ENCODE measurements around the gene ANO9. TPM values are rescaled to one million over a fixed set of nuclear protein-coding genes. Genes with fewer than 3 reads are reported as not detected.

ANO9 gene
- total and polyA plus RNA-seq, 8 donors = 5.7 to 208 (median 31.6) TPM

GRCh38 chr11:489610-490185, 47.9 kb upstream of the ANO9 start:
- Histone ChIP-seq H3K36me3 (peaks cover 13 to 74% (median 61%) of the 10 kb centered on the region in 4 donors), H3K27ac (no peak overlapping the region), H3K9me3 (no peaks in the 10 kb centered on the region), H3K4me3 (no peak overlapping the region), H3K27me3 (no peaks in the 10 kb centered on the region), H3K4me1 (no peaks in the 10 kb centered on the region)
- TF ChIP-seq POLR2A (IDR thresholded peaks at IDR 0.05) = no peak
- TF ChIP-seq POLR2AphosphoS5 (IDR thresholded peaks at IDR 0.05) = no peak
- TF ChIP-seq, protein P1, sequence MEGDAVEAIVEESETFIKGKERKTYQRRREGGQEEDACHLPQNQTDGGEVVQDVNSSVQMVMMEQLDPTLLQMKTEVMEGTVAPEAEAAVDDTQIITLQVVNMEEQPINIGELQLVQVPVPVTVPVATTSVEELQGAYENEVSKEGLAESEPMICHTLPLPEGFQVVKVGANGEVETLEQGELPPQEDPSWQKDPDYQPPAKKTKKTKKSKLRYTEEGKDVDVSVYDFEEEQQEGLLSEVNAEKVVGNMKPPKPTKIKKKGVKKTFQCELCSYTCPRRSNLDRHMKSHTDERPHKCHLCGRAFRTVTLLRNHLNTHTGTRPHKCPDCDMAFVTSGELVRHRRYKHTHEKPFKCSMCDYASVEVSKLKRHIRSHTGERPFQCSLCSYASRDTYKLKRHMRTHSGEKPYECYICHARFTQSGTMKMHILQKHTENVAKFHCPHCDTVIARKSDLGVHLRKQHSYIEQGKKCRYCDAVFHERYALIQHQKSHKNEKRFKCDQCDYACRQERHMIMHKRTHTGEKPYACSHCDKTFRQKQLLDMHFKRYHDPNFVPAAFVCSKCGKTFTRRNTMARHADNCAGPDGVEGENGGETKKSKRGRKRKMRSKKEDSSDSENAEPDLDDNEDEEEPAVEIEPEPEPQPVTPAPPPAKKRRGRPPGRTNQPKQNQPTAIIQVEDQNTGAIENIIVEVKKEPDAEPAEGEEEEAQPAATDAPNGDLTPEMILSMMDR (IDR thresholded peaks at IDR 0.05) = no peak
- TF ChIP-seq EP300 (IDR thresholded peaks at IDR 0.05) = no peak
- intact Hi-C loops (cut with DNase I; ENCODE audit: low total_unique reads) = no loop called here
- DNase-seq = no peak
- 94 to 96% (median 94%) methylated on average over 10 to 37 of the region's 37 CpGs for WGBS, 5 donors

GRCh38 chr11:488992-489391, 47.2 kb upstream of the ANO9 start:
- DNase-seq = no peak
- no peaks in the 10 kb centered on the region for H3K4me1 ChIP-seq
- H3K9me3 ChIP-seq = no peaks in the 10 kb centered on the region
- no peaks in the 10 kb centered on the region for H3K27me3 ChIP-seq
- no peak for TF ChIP-seq EP300 (IDR thresholded peaks at IDR 0.05)
- TF ChIP-seq POLR2A (IDR thresholded peaks at IDR 0.05) = no peak
- no peak for TF ChIP-seq POLR2AphosphoS5 (IDR thresholded peaks at IDR 0.05)
- TF ChIP-seq, protein P1 (IDR thresholded peaks at IDR 0.05) = no peak
- peaks cover 6 to 67% (median 54%) of the 10 kb centered on the region in 4 donors for H3K36me3 ChIP-seq
- H3K4me3 ChIP-seq = no peak overlapping the region
- intact Hi-C loops (cut with DNase I; ENCODE audit: low total_unique reads) = no loop called here
- WGBS, 5 donors = 88 to 92% (median 90%) methylated on average over 18 to 19 of the region's 19 CpGs
- H3K27ac ChIP-seq = no peak overlapping the region

GRCh38 chr11:488579-488978, 46.8 kb upstream of the ANO9 start:
- Histone ChIP-seq H3K27me3 (no peaks in the 10 kb centered on the region), H3K27ac (no peak overlapping the region), H3K36me3 (peaks cover 2 to 63% (median 49%) of the 10 kb centered on the region in 4 donors), H3K9me3 (no peaks in the 10 kb centered on the region), H3K4me1 (no peaks in the 10 kb centered on the region), H3K4me3 (no peak overlapping the region)
- intact Hi-C loops (cut with DNase I; ENCODE audit: low total_unique reads) = no loop called here
- no peak for DNase-seq
- TF ChIP-seq EP300 (IDR thresholded peaks at IDR 0.05) (no peak), POLR2AphosphoS5 (IDR thresholded peaks at IDR 0.05) (no peak), POLR2A (IDR thresholded peaks at IDR 0.05) (no peak)
- TF ChIP-seq, protein P1 (IDR thresholded peaks at IDR 0.05) = no peak
- WGBS, 5 donors = 90 to 96% (median 93%) methylated on average over 7 to 19 of the region's 19 CpGs

GRCh38 chr11:488062-488461, 46.3 kb upstream of the ANO9 start:
- Histone ChIP-seq H3K27ac (no peak overlapping the region), H3K9me3 (no peaks in the 10 kb centered on the region), H3K27me3 (no peaks in the 10 kb centered on the region), H3K4me3 (no peak overlapping the region), H3K4me1 (no peaks in the 10 kb centered on the region), H3K36me3 (peaks cover 0 to 58% (median 44%) of the 10 kb centered on the region in 4 donors)
- WGBS, 5 donors = 62 to 91% (median 70%) methylated on average over 7 to 25 of the region's 25 CpGs
- intact Hi-C loops (cut with DNase I; ENCODE audit: low total_unique reads) = no loop called here
- no peak for DNase-seq
- TF ChIP-seq POLR2A (IDR thresholded peaks at IDR 0.05) (no peak), POLR2AphosphoS5 (IDR thresholded peaks at IDR 0.05) (no peak), EP300 (IDR thresholded peaks at IDR 0.05) (no peak)
- TF ChIP-seq, protein P1 (IDR thresholded peaks at IDR 0.05) = no peak

All from stomach (tissue), 9 donors.